GM13977 (cell line): ENCODE measurements around the gene FBXL4.

Source experiments
- DNase-seq: peaks from one replicate; pipeline ENCODE4 v3.0.0; 2012; ENCODE audit warnings: low spot score
- in situ Hi-C: fragments of 300-500 bp; cut with MboI; formaldehyde crosslinking; loops from one replicate; pipeline ENCODE4 v1.12.0; 2022; ENCODE audit warnings: low sequenced_read_pairs, low pct_unique_long_range_greater_than_20kb, mixed read lengths, inconsistent platforms; ENCODE audit not compliant: unreplicated experiment
- TF ChIP-seq, protein P1 (sequence below): IDR thresholded peaks from 2 replicates; pipeline ENCODE4 v1.5.1; 2012; ENCODE audit warnings: mild to moderate bottlenecking, control low read depth; ENCODE audit not compliant: insufficient read depth; ENCODE audit errors: extremely low read depth, missing control alignments

The FBXL4 gene

DNA sequence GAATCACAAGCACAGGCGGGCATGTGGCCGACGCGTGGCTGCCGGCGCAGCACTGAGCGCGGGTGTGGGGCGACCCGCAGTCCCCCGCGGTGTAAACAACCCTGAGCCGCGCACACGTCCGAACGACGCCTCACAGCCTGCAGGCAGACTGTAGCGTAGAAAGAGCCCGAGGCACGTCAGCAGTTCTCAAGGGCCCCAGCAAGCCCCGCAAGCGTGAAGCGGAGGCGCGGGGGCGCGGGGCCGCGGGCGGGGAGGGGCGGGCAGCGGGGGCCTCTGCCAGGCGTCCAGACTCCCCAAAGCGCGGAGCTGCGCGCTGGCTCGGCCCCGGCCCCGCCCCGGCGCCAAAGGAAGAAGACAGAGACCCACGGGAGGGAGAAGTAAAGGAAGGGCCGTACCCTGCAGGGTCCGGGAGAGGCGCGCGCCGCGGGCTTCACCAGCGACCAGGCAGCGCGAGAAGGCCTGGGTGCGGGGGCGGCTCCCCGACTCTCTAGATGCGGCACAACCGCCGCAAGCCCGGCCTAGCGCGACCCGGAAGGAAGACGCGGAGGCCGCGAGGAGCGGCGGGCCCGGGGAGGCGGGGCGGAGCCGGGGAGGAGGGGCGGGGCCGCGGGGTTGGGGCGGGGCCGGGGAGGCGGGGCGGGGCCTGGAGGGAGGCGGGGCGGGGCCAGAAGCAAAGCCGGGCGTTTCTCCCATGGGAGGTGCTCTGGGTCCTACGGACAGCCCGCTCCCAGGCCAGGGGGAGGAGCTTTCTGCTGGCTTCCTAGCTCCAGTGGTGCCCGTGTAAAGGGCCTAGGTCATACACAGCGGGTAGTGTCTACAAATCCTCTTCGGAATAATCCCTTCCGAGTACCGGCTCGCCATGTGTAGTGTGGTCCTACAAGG is at the start of gene FBXL4:
Gene FBXL4, minus strand, starts transcription at position 536 of the 882 bp plus-strand sequence. CDS start 20,958 bp downstream, outside the sequence.
- peak; percentile 90 for DNase-seq
- TF ChIP-seq, protein P1, sequence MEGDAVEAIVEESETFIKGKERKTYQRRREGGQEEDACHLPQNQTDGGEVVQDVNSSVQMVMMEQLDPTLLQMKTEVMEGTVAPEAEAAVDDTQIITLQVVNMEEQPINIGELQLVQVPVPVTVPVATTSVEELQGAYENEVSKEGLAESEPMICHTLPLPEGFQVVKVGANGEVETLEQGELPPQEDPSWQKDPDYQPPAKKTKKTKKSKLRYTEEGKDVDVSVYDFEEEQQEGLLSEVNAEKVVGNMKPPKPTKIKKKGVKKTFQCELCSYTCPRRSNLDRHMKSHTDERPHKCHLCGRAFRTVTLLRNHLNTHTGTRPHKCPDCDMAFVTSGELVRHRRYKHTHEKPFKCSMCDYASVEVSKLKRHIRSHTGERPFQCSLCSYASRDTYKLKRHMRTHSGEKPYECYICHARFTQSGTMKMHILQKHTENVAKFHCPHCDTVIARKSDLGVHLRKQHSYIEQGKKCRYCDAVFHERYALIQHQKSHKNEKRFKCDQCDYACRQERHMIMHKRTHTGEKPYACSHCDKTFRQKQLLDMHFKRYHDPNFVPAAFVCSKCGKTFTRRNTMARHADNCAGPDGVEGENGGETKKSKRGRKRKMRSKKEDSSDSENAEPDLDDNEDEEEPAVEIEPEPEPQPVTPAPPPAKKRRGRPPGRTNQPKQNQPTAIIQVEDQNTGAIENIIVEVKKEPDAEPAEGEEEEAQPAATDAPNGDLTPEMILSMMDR, result no peak
- in situ Hi-C loops, result no loop called here

DNA sequence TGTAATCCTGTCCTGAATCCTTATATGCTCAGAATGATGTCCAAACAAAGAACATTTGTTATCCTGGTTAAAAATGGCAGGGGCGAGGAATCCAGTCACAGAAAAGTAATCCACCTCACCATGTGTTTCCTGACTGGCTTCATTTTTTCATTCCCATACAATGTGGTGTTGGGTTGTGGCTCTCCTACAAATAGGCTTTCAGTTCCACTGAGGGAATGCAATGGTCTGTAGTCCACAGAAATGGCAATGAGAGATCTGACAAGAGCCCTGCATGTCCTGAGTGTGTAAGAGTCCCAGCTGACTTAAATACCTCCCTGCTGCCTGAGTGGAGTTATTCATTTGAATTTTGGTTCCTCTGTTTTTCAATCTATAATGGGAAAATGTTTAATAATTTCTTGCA is 47.4 kb upstream of the FBXL4 start:
- in situ Hi-C loops, result no loop called here
- DNase-seq, result no peak
- TF ChIP-seq, protein P1, result no peak

DNA sequence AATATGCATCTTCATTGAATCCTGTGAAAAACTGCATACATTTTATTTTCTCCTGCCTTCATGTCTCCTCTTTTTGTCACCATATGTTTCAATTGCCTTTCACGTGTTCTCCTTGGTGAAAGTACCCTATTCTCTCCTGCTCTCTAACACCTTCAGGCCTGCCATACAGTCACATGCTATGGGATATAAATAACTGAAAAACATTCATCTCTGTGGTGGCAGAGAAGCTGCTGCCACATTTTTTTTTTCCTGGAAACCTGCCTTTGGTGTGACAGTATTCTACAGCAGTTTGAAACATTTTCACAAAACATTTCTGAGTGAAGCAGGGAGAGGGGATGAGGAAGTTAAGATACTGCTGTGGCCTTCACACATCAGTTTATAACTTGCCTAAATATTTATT is 44.8 kb upstream of the FBXL4 start:
- in situ Hi-C loops, result no loop called here
- DNase-seq, result no peak

DNA sequence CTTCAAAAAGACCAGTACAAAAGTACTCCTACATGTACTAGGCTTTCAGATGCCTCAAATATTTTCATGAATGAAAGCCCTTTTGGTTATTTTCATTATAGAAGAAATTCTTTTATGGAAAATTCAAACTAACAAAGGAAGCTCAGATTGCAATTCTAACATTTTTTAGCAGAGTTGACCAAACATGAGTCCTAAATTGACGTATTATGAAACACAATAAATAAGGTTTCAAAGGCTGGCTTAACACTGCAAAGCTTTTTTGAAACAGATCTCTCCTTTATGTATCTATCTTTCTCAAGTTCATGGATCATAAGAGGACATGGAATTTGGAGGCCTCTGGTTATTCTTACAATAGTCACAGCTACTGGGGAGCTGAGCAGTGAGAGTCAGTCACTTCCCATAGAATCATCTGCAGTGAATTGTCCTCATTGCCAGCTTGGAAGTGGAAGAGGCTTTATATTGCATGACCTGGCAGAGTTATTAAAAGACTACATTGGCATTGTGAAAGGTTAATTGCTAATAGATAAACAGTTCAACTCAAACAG is 38.4 kb upstream of the FBXL4 start:
- in situ Hi-C loops, result no loop called here
- TF ChIP-seq, protein P1, result no peak
- no peak for DNase-seq

More for the DNA sequence above, 44.8 kb upstream of the FBXL4 start:
- TF ChIP-seq, protein P1, result no peak

DNA sequence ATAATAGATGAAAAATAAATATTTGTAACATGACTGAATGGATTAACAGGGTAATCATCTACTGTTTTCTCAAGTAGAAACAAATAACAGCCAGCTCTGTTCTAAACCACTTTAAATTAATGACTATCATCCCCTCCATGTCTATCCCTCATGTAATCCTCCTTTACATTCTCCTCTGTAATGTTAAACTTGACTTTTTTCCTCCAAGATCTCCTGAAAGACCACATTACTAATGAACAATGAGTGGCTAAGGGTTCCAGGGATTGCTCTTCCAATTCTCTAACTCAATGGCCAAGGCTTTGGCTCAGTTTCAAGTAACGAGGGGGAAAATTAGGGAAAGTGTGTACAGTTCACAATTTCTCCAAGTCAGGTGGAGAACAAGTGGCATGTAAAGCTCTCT is 37.6 kb upstream of the FBXL4 start:
- DNase-seq, result no peak
- in situ Hi-C loops, result no loop called here
- TF ChIP-seq, protein P1, result no peak

DNA sequence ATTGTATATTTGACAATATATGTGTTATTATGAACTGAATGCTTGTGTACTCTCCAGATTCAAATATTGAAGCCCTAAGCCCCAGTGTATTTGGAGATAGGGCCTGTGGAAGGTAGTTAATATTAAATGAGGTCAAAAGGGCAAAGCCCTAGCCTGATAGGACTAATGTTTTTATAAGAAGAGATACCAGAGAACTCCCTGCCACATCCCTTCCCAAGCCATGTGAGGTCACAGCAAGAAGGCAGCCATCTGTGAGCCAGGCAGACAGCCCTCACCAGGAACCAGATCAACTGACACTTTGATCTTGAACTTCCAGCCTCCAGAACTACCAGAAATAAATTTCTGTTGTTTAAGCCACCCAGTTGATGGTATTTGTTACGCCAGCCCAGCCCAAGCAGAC is 36.4 kb upstream of the FBXL4 start:
- in situ Hi-C loops, result no loop called here
- DNase-seq, result no peak
- TF ChIP-seq, protein P1, result no peak
